Inflammatory macrophage treated with lipopolysaccharide for 4 hours (primary cell): ENCODE measurements around the gene SPDYE4.
"Not testable (repeated sequence)": the region's sequence is repeated elsewhere in the genome, so short reads cannot be mapped to it uniquely, and the experiment has no call there.

Experiments
- DNase-seq: peaks from one replicate; pipeline ENCODE4 v3.0.0-alpha.2; 2020

The SPDYE4 gene

GRCh38 chr17:8758137-8758596 lies at the start of gene SPDYE4:
Gene SPDYE4, minus strand, starts transcription at chr17:8758546. Its CDS starts 164 bp downstream, at chr17:8758382.
- no peak for DNase-seq

- peak; percentile 87 for DNase-seq
These were observed 48.7 kb upstream of the SPDYE4 start for GRCh38 chr17:8806926-8807550.

- no peak for DNase-seq
These were observed 48.0 kb upstream of the SPDYE4 start for GRCh38 chr17:8806253-8806925.

GRCh38 chr17:8805396-8805795 lies 47.0 kb upstream of the SPDYE4 start:
- DNase-seq = not testable (repeated sequence)

- DNase-seq = no peak
These were observed 45.4 kb upstream of the SPDYE4 start for GRCh38 chr17:8803531-8804420.

GRCh38 chr17:8801135-8801840 lies 42.9 kb upstream of the SPDYE4 start:
- no peak for DNase-seq

GRCh38 chr17:8800656-8801055 lies 42.3 kb upstream of the SPDYE4 start:
- DNase-seq = no peak

- no peak for DNase-seq
These were observed 41.3 kb upstream of the SPDYE4 start for GRCh38 chr17:8799570-8800212.

- DNase-seq = no peak
These were observed 40.7 kb upstream of the SPDYE4 start, which contains the start of gene MFSD6L for GRCh38 chr17:8798846-8799569. Gene MFSD6L, minus strand, starts transcription at chr17:8799365. Its CDS starts 245 bp downstream, at chr17:8799120.

- no peak for DNase-seq
These were observed 40.0 kb upstream of the SPDYE4 start for GRCh38 chr17:8798176-8798845.

- no peak for DNase-seq
These were observed 39.4 kb upstream of the SPDYE4 start for GRCh38 chr17:8797621-8798175.

- DNase-seq = no peak
These were observed 36.3 kb upstream of the SPDYE4 start for GRCh38 chr17:8794636-8795035.

GRCh38 chr17:8793649-8794048 lies 35.3 kb upstream of the SPDYE4 start:
- peak; percentile 53 for DNase-seq

- no peak for DNase-seq
These were observed 34.3 kb upstream of the SPDYE4 start for GRCh38 chr17:8792646-8793045.

- DNase-seq = peak; percentile 69
These were observed 33.5 kb upstream of the SPDYE4 start for GRCh38 chr17:8791910-8792270.

GRCh38 chr17:8791248-8791909 lies 33.0 kb upstream of the SPDYE4 start:
- DNase-seq = no peak

- DNase-seq = no peak
These were observed 31.4 kb upstream of the SPDYE4 start for GRCh38 chr17:8789743-8790142.

GRCh38 chr17:8788998-8789397 lies 30.7 kb upstream of the SPDYE4 start:
- no peak for DNase-seq

GRCh38 chr17:8785547-8786413 lies 27.4 kb upstream of the SPDYE4 start:
- DNase-seq = peak; percentile 65
